Measurements from ENCODE around the gene CACNG5.
"Not testable (repeated sequence)": the region's sequence is repeated elsewhere in the genome, so short reads cannot be mapped to it uniquely, and the experiment has no call there.

CACNG5 gene

GRCh38 chr17:66898536-66898935 lies 63.6 kb downstream of the CACNG5 start:
- H3K4me3 ChIP-seq (ENCODE audit: low read depth, low read length), result no peak overlapping the region
- no peak for TF ChIP-seq CTCF (IDR thresholded peaks at IDR 0.05; ENCODE audit: insufficient read depth, low read depth, low read length, missing control alignments)
- no peak for DNase-seq (ENCODE audit: low read depth)

DNA sequence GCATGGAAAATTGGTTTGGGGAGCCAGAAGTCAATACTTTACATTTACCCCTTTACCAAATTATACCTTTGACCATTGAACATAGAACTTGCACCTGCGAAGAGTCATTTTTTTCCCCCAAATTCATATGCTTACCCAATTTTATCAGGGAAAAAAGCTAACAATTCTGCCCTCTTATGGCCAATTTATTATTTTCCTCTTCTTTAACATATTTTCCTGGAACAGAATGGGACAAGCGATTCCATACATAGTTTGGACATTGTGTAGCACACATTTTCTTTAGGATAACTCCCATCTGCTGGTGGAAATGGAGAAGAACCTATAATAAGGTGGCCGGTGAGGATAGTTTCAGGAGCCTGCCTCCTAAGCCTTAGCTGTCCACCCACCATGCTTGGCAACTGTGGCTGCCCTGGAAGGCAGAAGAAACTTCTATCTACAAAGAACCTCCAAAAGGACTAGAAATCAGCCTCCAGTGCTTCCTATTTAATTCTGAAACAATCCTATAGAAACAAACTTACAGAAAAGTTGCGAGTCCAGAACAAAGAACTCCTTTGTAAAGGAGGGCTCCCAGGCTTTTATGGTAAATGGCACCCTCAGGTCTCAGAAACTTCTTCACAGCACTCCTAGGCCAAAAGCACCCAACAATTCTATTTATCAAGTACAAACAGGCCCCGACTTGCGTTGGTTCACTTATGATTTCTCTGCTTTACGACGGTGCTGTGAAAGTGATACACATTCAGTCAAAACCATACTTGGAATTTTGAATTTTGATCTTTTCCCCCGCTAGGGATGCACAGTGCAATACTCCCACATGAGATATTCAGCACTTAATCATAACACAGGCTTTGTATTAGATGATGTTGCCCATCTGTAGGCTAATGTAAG lies 65.5 kb downstream of the CACNG5 start:
- no peak for TF ChIP-seq CTCF (IDR thresholded peaks at IDR 0.05; ENCODE audit: insufficient read depth, low read depth, low read length, missing control alignments)
- no peak for DNase-seq (ENCODE audit: low read depth)
- no peak overlapping the region for H3K4me3 ChIP-seq (ENCODE audit: low read depth, low read length)

GRCh38 chr17:66903296-66903695 lies 68.4 kb downstream of the CACNG5 start:
- DNase-seq (ENCODE audit: low read depth); H3K4me3 ChIP-seq (ENCODE audit: low read depth, low read length): not testable (repeated sequence)

GRCh38 chr17:66903781-66904180 lies 68.9 kb downstream of the CACNG5 start:
- no peak for DNase-seq (ENCODE audit: low read depth)
- H3K4me3 ChIP-seq (ENCODE audit: low read depth, low read length), result no peak overlapping the region
- no peak for TF ChIP-seq CTCF (IDR thresholded peaks at IDR 0.05; ENCODE audit: insufficient read depth, low read depth, low read length, missing control alignments)

GRCh38 chr17:66904760-66905624 lies 70.1 kb downstream of the CACNG5 start:
- H3K4me3 ChIP-seq (ENCODE audit: low read depth, low read length), result no peak overlapping the region
- TF ChIP-seq CTCF (IDR thresholded peaks at IDR 0.05; ENCODE audit: insufficient read depth, low read depth, low read length, missing control alignments), result no peak
- no peak for DNase-seq (ENCODE audit: low read depth)

GRCh38 chr17:66906321-66907278 lies 71.7 kb downstream of the CACNG5 start:
- peak; percentile 93 for TF ChIP-seq CTCF (IDR thresholded peaks at IDR 0.05; ENCODE audit: insufficient read depth, low read depth, low read length, missing control alignments)
- no peak overlapping the region for H3K4me3 ChIP-seq (ENCODE audit: low read depth, low read length)
- peak; percentile 88 for DNase-seq (ENCODE audit: low read depth)
